ENCODE results near the gene SUN2.

GRCh38 chr22:38762551-38762983 is 6.8 kb upstream of the SUN2 start:
- TF ChIP-seq POLR2AphosphoS5 (IDR thresholded peaks at IDR 0.05; ENCODE audit: low read depth, low read length) (no peak), TAF1 (IDR thresholded peaks at IDR 0.05; ENCODE audit: low read depth, low read length) (no peak), POLR2A (IDR thresholded peaks at IDR 0.05; ENCODE audit: low read depth, low read length) (no peak), POU2F2 (IDR thresholded peaks at IDR 0.05; ENCODE audit: low read depth, low read length) (no peak), SPI1 (IDR thresholded peaks at IDR 0.05; ENCODE audit: low read depth, low read length) (no peak), PAX5 (IDR thresholded peaks at IDR 0.05; ENCODE audit: insufficient read depth, low read length, severe bottlenecking) (no peak)

Measured in GM12891 (cell line).